Measurements from ENCODE around the gene MEF2A.

GRCh38 chr15:99749386-99749785, 183.6 kb downstream of the MEF2A start:
- TF ChIP-seq, protein P1, sequence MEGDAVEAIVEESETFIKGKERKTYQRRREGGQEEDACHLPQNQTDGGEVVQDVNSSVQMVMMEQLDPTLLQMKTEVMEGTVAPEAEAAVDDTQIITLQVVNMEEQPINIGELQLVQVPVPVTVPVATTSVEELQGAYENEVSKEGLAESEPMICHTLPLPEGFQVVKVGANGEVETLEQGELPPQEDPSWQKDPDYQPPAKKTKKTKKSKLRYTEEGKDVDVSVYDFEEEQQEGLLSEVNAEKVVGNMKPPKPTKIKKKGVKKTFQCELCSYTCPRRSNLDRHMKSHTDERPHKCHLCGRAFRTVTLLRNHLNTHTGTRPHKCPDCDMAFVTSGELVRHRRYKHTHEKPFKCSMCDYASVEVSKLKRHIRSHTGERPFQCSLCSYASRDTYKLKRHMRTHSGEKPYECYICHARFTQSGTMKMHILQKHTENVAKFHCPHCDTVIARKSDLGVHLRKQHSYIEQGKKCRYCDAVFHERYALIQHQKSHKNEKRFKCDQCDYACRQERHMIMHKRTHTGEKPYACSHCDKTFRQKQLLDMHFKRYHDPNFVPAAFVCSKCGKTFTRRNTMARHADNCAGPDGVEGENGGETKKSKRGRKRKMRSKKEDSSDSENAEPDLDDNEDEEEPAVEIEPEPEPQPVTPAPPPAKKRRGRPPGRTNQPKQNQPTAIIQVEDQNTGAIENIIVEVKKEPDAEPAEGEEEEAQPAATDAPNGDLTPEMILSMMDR (IDR thresholded peaks at IDR 0.05) = no peak
- TF ChIP-seq POLR2A (IDR thresholded peaks at IDR 0.05) = no peak
